ENCODE data around the gene PF4V1. TPM values are rescaled to one million over a fixed set of nuclear protein-coding genes. Genes with fewer than 3 reads are reported as not detected.

PF4V1 gene
- total and polyA plus RNA-seq, 9 of the 15 experiments (the other 6 are each of a cell fraction or from before 2014, with no cell fraction given) = not detected

- TF ChIP-seq, protein P1, sequence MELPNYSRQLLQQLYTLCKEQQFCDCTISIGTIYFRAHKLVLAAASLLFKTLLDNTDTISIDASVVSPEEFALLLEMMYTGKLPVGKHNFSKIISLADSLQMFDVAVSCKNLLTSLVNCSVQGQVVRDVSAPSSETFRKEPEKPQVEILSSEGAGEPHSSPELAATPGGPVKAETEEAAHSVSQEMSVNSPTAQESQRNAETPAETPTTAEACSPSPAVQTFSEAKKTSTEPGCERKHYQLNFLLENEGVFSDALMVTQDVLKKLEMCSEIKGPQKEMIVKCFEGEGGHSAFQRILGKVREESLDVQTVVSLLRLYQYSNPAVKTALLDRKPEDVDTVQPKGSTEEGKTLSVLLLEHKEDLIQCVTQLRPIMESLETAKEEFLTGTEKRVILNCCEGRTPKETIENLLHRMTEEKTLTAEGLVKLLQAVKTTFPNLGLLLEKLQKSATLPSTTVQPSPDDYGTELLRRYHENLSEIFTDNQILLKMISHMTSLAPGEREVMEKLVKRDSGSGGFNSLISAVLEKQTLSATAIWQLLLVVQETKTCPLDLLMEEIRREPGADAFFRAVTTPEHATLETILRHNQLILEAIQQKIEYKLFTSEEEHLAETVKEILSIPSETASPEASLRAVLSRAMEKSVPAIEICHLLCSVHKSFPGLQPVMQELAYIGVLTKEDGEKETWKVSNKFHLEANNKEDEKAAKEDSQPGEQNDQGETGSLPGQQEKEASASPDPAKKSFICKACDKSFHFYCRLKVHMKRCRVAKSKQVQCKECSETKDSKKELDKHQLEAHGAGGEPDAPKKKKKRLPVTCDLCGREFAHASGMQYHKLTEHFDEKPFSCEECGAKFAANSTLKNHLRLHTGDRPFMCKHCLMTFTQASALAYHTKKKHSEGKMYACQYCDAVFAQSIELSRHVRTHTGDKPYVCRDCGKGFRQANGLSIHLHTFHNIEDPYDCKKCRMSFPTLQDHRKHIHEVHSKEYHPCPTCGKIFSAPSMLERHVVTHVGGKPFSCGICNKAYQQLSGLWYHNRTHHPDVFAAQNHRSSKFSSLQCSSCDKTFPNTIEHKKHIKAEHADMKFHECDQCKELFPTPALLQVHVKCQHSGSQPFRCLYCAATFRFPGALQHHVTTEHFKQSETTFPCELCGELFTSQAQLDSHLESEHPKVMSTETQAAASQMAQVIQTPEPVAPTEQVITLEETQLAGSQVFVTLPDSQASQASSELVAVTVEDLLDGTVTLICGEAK (IDR thresholded peaks at IDR 0.05) = peak; percentile 46; the same call in 1 of the 2 replicates
- TF ChIP-seq, protein P1 (CRISPR knock-in tag; IDR thresholded peaks at IDR 0.05) = no peak
- TF ChIP-seq ZMIZ1 (IDR thresholded peaks at IDR 0.05; ENCODE audit: low read depth in 2 of 2, low read length in 2 of 2) (peak in 1 of 2 experiments; percentile 83; a peak in 1 of 4 replicates), NBN (IDR thresholded peaks at IDR 0.05; ENCODE audit: low read depth) (0 out of 2 replicates have a peak, but pooled peaks have one; percentile 67), NR4A1 (CRISPR knock-in tag; IDR thresholded peaks at IDR 0.05) (no peak), NR4A1 (tag; IDR thresholded peaks at IDR 0.05) (no peak), SMAD3 (CRISPR knock-in tag; conservative IDR thresholded peaks at IDR 0.05) (0 out of 2 replicates have a peak, but pooled peaks have one; percentile 2), CBFA2T2 (conservative IDR thresholded peaks at IDR 0.05) (peak; percentile 92), ARID3A (IDR thresholded peaks at IDR 0.05; ENCODE audit: borderline replicate concordance, low read depth, low read length) (peak; percentile 89), SOX6 (IDR thresholded peaks at IDR 0.05) (peak; percentile 97), MEIS2 (IDR thresholded peaks at IDR 0.05; ENCODE audit: partially characterized antibody) (peak; percentile 93)
- TF ChIP-seq, protein P2, sequence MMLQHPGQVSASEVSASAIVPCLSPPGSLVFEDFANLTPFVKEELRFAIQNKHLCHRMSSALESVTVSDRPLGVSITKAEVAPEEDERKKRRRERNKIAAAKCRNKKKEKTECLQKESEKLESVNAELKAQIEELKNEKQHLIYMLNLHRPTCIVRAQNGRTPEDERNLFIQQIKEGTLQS (IDR thresholded peaks at IDR 0.05) = peak; percentile 76
- TF ChIP-seq, protein P2 (CRISPR knock-in tag; conservative IDR thresholded peaks at IDR 0.05) = no peak
These were observed 20.4 kb upstream of the PF4V1 start (continued) for GRCh38 chr4:73832651-73833237.
